MCF 10A (cell line): ENCODE data around the gene CACNA2D2. TPM values are rescaled to one million over a fixed set of nuclear protein-coding genes. Genes with fewer than 3 reads are reported as not detected.

Source experiments
- BruUV-seq: library from RNA; stranded (reverse); fragments of 400-500 nt; replicated peaks from 2 replicates; lab custom pipeline; 2021; lab: Mats Ljungman, UMichigan
- CTCF ChIA-PET: fragments of 300-600 bp; sonication (Branson Sonifier 250); formaldehyde crosslinking; extraction: SDS; loops from one replicate; lab custom pipeline; 2021; ENCODE audit warnings: antibody characterized with exemption, inconsistent platforms; lab: Yijun Ruan, JAX
- POLR2A ChIA-PET: fragments of 300-600, 350-650 bp; sonication (Branson Sonifier 250); formaldehyde crosslinking; extraction: SDS; loops from one replicate; lab custom pipeline; 2020; ENCODE audit warnings: antibody characterized with exemption, inconsistent platforms; lab: Yijun Ruan, JAX
- DNase-seq: peaks from one replicate; pipeline ENCODE4 v3.0.0-alpha.2; 2018; ENCODE audit not compliant: unreplicated experiment
- H3K27ac Mint-ChIP-seq: one replicate; pipeline ENCODE4 v1.8.0; 2022; ENCODE audit warnings: mild to moderate bottlenecking, low read depth, mixed read lengths; ENCODE audit not compliant: unreplicated experiment
- H3K27me3 Mint-ChIP-seq: one replicate; pipeline ENCODE4 v1.8.0; 2022; ENCODE audit warnings: mixed read lengths; ENCODE audit not compliant: insufficient read depth, unreplicated experiment
- H3K36me3 Mint-ChIP-seq: one replicate; pipeline ENCODE4 v1.8.0; 2022; ENCODE audit warnings: mild to moderate bottlenecking, moderate library complexity, mixed read lengths; ENCODE audit not compliant: insufficient read depth, unreplicated experiment
- H3K4me1 Mint-ChIP-seq: one replicate; pipeline ENCODE4 v1.8.0; 2022; ENCODE audit warnings: mixed read lengths; ENCODE audit not compliant: insufficient read depth, unreplicated experiment
- H3K4me3 Mint-ChIP-seq: one replicate; pipeline ENCODE4 v1.8.0; 2022; ENCODE audit warnings: mild to moderate bottlenecking, moderate library complexity, mixed read lengths; ENCODE audit not compliant: unreplicated experiment
- H3K9me3 Mint-ChIP-seq: one replicate; pipeline ENCODE4 v1.8.0; 2022; ENCODE audit warnings: mixed read lengths; ENCODE audit not compliant: unreplicated experiment
- intact Hi-C: fragments of 100-400 bp; cut with micrococcal nuclease; formaldehyde crosslinking; loops from 2 replicates; pipeline ENCODE4 v1.14.1; 2022
- total RNA-seq: library from RNA; stranded (reverse); gene quantifications from 2 replicates; pipeline ENCODE4 v1.2.3, GENCODE V29; 2022
- TF ChIP-seq, protein P1 (sequence below): fragments of 200-600 bp; IDR thresholded peaks from one replicate; pipeline ENCODE4 v1.8.0; 2022; ENCODE audit warnings: antibody characterized with exemption, mild to moderate bottlenecking; ENCODE audit not compliant: unreplicated experiment

CACNA2D2 gene
- total RNA-seq, 1 experiment from 2014 or later: not detected

- Mint-ChIP-seq H3K4me3 (no peak overlapping the region), H3K27me3 (peaks cover 33% of the 10 kb centered on the region), H3K4me1 (peaks cover 6% of the 10 kb centered on the region), H3K9me3 (no peaks in the 10 kb centered on the region), H3K27ac (no peak overlapping the region), H3K36me3 (no peaks in the 10 kb centered on the region)
- POLR2A ChIA-PET: no interaction called here
- DNase-seq: no peak
- TF ChIP-seq, protein P1, sequence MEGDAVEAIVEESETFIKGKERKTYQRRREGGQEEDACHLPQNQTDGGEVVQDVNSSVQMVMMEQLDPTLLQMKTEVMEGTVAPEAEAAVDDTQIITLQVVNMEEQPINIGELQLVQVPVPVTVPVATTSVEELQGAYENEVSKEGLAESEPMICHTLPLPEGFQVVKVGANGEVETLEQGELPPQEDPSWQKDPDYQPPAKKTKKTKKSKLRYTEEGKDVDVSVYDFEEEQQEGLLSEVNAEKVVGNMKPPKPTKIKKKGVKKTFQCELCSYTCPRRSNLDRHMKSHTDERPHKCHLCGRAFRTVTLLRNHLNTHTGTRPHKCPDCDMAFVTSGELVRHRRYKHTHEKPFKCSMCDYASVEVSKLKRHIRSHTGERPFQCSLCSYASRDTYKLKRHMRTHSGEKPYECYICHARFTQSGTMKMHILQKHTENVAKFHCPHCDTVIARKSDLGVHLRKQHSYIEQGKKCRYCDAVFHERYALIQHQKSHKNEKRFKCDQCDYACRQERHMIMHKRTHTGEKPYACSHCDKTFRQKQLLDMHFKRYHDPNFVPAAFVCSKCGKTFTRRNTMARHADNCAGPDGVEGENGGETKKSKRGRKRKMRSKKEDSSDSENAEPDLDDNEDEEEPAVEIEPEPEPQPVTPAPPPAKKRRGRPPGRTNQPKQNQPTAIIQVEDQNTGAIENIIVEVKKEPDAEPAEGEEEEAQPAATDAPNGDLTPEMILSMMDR: no peak
- BruUV-seq: no TSS peak
- CTCF ChIA-PET: interaction anchor here (0.6 to 2.9 kb wide), 9 partner anchors 14 to 244 kb away, joined by 3 to 15 read pairs (median 3); partner anchors contain the start of gene CISH
- intact Hi-C loops: no loop called here
Observed at GRCh38 chr3:50369012-50369670, 134.3 kb downstream of the CACNA2D2 start.

- H3K27me3 Mint-ChIP-seq: no peaks in the 10 kb centered on the region
- H3K36me3 Mint-ChIP-seq: no peaks in the 10 kb centered on the region
- H3K4me1 Mint-ChIP-seq: no peaks in the 10 kb centered on the region
- BruUV-seq: no TSS peak
- H3K27ac Mint-ChIP-seq: peak overlapping the region; percentile 57
- TF ChIP-seq, protein P1: no peak
- H3K4me3 Mint-ChIP-seq: peak overlapping the region; percentile 67
- no peak for DNase-seq
- POLR2A ChIA-PET: interaction anchor here (0.8 kb wide), 1 partner anchor 203 kb away, joined by 4 read pairs; the partner anchor contains the start of gene HEMK1
- CTCF ChIA-PET: interaction anchor here (1.0 to 1.2 kb wide), 3 partner anchors 9 to 177 kb away, joined by 3 to 6 read pairs (median 5); no protein-coding TSS in a partner anchor
- intact Hi-C loops: no loop called here
- no peaks in the 10 kb centered on the region for H3K9me3 Mint-ChIP-seq
Observed at GRCh38 chr3:50365842-50366220, 137.6 kb downstream of the CACNA2D2 start.

- intact Hi-C loops: no loop called here
- BruUV-seq: no TSS peak
- peak; percentile 84 for DNase-seq
Observed at GRCh38 chr3:50365080-50365841, 138.2 kb downstream of the CACNA2D2 start.

More at GRCh38 chr3:50365080-50365841, 138.2 kb downstream of the CACNA2D2 start:
- TF ChIP-seq, protein P1: no peak
- Mint-ChIP-seq H3K9me3 (no peaks in the 10 kb centered on the region), H3K27ac (peak overlapping the region; percentile 57), H3K4me3 (peak overlapping the region; percentile 67), H3K27me3 (no peaks in the 10 kb centered on the region), H3K36me3 (no peaks in the 10 kb centered on the region), H3K4me1 (no peaks in the 10 kb centered on the region)
- ChIA-PET CTCF (interaction anchor here (0.7 to 1.2 kb wide), 4 partner anchors 9 to 183 kb away, joined by 3 to 6 read pairs (median 4); no protein-coding TSS in a partner anchor), POLR2A (interaction anchor here (0.5 to 0.8 kb wide), 3 partner anchors 26 to 896 kb away, joined by 3 to 4 read pairs (median 3); partner anchors contain the start of gene HEMK1)
